ENCODE measurements around the gene UBAC1.

The UBAC1 gene

GRCh38 chr9:135930446-135931345 lies 30.5 kb downstream of the UBAC1 start:
- Histone ChIP-seq H3K4me3 (replicated peaks; ENCODE audit: low read depth, low read length) (no peak overlapping the region), H3K27me3 (replicated peaks; ENCODE audit: control insufficient read depth, insufficient read depth, low read length) (no peaks in the 10 kb centered on the region), H3K36me3 (ENCODE audit: control insufficient read depth, insufficient read depth, low read length) (peaks cover 8% of the 10 kb centered on the region)
- DNase-seq (ENCODE audit: extremely low read depth, insufficient read length) = no peak
- no peak for TF ChIP-seq CTCF (IDR thresholded peaks at IDR 0.05; ENCODE audit: insufficient read depth, low read length, poor library complexity, severe bottlenecking)

GRCh38 chr9:135929656-135930445 lies 31.3 kb downstream of the UBAC1 start:
- Histone ChIP-seq H3K36me3 (ENCODE audit: control insufficient read depth, insufficient read depth, low read length) (peaks cover 8% of the 10 kb centered on the region), H3K4me3 (replicated peaks; ENCODE audit: low read depth, low read length) (no peak overlapping the region), H3K27me3 (replicated peaks; ENCODE audit: control insufficient read depth, insufficient read depth, low read length) (no peaks in the 10 kb centered on the region)
- no peak for DNase-seq (ENCODE audit: extremely low read depth, insufficient read length)
- no peak for TF ChIP-seq CTCF (IDR thresholded peaks at IDR 0.05; ENCODE audit: insufficient read depth, low read length, poor library complexity, severe bottlenecking)

- no peak overlapping the region for H3K4me3 ChIP-seq (replicated peaks; ENCODE audit: low read depth, low read length)
- no peak for TF ChIP-seq CTCF (IDR thresholded peaks at IDR 0.05; ENCODE audit: insufficient read depth, low read length, poor library complexity, severe bottlenecking)
Measured at GRCh38 chr9:135928731-135929655, 32.2 kb downstream of the UBAC1 start.

GRCh38 chr9:135928074-135928730 lies 33.0 kb downstream of the UBAC1 start:
- Histone ChIP-seq H3K36me3 (ENCODE audit: control insufficient read depth, insufficient read depth, low read length) (peaks cover 6% of the 10 kb centered on the region), H3K27me3 (replicated peaks; ENCODE audit: control insufficient read depth, insufficient read depth, low read length) (no peaks in the 10 kb centered on the region), H3K4me3 (replicated peaks; ENCODE audit: low read depth, low read length) (no peak overlapping the region)
- no peak for DNase-seq (ENCODE audit: extremely low read depth, insufficient read length)
- no peak for TF ChIP-seq CTCF (IDR thresholded peaks at IDR 0.05; ENCODE audit: insufficient read depth, low read length, poor library complexity, severe bottlenecking)

More at GRCh38 chr9:135928731-135929655, 32.2 kb downstream of the UBAC1 start:
- no peak for DNase-seq (ENCODE audit: extremely low read depth, insufficient read length)
- peaks cover 8% of the 10 kb centered on the region for H3K36me3 ChIP-seq (ENCODE audit: control insufficient read depth, insufficient read depth, low read length)
- H3K27me3 ChIP-seq (replicated peaks; ENCODE audit: control insufficient read depth, insufficient read depth, low read length) = no peaks in the 10 kb centered on the region

Data from GM06990 (cell line).